NAMALWA (cell line): Measurements from ENCODE around the gene CDKN2B.

ENCODE experiments used
- DNase-seq: peaks from one replicate; pipeline ENCODE4 v3.0.0-alpha.2; 2015; ENCODE audit warnings: low spot score

CDKN2B gene

DNA sequence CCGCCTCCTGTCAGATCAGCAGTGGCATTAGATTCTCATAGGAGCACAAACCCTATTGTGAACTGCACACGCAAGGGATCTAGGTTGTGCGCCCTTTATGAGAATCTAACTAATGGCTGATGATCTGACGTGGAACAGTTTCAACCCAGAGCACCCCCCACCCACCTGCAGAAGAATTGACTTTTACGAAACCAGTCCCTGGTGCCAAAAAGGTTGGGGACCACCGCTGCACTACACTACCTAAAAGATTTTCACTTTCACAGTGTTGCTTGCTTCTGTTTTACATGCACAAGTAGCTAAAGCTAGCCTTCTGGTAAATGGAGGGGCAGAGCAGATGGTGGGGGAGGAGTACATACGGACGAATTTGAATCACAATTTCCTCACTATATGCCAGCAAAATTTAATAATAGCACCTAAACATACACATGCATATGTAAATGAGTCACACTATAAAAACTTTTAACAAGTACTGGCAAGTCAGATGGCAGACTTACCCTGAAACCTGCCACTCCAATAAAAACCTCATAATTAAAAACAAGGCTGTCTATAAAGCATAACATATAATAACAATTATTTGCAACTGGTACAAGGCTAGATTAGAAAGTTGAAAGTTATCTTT is 24.0 kb upstream of the CDKN2B start:
- DNase-seq, result no peak

DNA sequence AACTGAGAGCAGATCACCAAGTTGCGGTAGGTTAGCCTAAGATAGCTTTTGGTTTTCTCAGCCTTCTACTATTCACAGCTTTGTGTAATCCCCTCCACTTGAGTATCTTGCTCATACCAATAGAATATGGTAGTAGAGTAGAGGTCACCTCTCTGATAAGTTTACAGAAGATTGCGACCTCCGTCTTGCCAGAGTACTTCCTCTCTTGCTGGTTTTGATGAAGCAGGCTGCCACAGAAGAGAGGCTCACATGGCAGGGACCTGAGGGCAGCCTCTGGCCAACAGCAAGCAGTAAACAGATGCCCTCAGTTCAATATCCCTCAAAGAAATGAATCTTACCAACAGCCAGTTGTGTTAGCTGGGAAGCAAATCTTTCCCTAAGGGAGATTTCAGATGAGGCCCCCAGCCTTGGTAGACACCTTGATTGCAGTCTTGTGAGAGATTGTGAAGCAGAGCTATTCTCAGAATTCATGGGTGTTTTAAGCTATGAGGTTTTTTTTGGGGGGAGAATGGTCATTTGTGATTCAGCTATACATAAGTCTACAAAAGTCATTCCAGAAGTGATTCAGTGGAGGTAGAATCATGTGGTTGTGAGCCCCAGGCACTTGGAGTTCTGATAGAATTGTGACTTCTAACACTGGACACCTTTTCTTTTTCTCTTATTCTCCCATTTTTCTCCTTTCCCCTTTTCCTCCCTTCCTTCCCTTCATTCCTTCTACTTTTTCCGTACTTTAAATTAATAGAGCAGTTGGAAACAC is 22.7 kb upstream of the CDKN2B start:
- no peak for DNase-seq

- peak; percentile 55 for DNase-seq
These were observed 21.0 kb upstream of the CDKN2B start for GRCh38 chr9:22030101-22030598.

GRCh38 chr9:22029231-22029630 is 20.1 kb upstream of the CDKN2B start:
- no peak for DNase-seq

DNA sequence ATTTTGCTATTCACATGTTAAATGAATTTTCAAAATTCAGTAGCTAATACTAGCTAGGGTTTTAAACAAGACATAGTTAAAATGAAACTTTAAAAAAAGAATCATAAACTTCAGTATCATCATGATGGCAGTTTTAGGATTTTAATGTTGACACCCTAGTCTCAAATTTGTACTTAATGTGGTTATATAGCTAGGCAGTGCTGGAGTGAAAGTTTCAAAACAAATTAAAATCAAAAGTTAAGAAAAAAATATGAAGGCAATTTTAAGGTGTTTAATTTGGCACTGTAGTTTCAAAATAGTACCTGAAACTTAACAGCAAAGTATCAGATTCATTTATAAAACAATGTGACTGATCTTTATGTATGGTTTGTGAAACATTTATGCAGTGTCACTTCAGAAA is 19.3 kb upstream of the CDKN2B start:
- DNase-seq, result no peak

DNA sequence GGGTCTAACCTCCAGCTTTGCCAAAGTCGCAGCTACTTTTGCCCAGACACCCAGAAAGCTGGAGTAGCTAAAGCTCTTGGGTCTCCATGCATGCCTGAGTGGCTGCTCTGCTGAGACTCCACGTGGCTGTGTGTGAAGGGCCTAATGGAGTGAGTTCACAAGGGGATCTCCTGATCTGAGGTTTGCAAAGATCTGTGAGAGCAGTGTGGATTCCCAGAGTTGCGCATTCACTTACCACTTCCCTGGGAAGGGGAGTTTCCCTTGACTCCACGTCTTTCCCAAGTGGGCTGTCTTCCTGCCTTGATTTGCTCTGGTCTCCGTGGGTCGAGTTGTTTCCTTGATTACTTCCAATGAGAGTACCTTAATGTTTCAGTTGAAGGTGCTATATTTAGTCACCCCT is 17.6 kb upstream of the CDKN2B start:
- DNase-seq, result no peak

GRCh38 chr9:22022396-22022795 is 13.3 kb upstream of the CDKN2B start:
- DNase-seq, result no peak

- DNase-seq, result no peak
These were observed 1.9 kb upstream of the CDKN2B start for GRCh38 chr9:22010866-22011625.

GRCh38 chr9:22009506-22009867 is 382 bp upstream of the CDKN2B start:
- no peak for DNase-seq

DNA sequence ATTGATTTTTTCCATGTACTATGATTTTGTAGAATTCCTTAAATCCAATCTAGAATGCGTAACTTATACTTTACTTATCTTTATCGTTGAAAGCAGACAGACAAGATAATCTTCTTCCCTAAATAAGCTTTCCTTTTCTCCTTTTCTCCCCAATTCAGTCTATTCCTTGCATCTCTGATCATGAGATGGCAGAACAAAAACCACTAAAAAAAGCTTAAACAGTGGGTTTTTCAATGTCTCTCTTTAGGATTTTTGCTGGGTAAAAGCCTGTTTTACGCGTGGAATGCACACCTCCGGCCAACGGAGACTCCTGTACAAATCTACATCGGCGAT is 755 bp downstream of the CDKN2B start:
- DNase-seq, result no peak

DNA sequence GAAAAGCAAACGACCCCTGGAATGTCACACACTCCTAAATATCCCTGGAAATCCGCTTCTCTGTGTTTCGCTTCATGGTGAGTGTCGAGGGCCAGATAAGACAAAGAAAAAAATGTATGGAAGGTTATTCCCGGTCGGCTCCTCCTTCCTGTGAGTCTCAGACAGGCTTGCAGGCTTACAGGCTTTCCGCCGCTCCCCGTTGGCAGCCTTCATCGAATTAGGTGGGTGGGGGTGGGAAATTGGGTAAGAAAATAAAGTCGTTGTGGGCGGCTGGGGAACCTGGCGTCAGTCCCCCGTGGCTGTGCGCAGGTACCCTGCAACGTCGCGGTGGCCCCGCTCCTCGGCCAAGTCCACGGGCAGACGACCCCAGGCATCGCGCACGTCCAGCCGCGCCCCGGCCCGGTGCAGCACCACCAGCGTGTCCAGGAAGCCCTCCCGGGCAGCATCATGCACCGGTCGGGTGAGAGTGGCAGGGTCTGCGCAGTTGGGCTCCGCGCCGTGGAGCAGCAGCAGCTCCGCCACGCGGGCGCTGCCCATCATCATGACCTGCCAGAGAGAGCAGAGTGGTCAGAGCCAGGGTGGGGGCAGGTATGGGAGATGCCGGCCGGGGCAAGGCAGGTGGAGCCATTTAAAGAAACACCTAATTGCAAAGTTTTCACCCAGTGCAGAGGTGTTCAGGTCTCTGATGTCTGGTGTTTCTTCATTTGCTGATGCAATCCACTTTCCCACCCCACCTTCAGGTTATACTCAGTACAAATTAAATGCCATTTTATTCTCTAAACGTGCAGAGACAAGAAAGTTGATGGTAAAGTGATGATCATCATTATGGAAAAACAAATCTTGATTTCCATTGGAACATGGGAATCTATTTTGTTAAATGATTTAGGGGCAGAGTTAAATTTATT is 3.2 kb downstream of the CDKN2B start:
- no peak for DNase-seq

DNA sequence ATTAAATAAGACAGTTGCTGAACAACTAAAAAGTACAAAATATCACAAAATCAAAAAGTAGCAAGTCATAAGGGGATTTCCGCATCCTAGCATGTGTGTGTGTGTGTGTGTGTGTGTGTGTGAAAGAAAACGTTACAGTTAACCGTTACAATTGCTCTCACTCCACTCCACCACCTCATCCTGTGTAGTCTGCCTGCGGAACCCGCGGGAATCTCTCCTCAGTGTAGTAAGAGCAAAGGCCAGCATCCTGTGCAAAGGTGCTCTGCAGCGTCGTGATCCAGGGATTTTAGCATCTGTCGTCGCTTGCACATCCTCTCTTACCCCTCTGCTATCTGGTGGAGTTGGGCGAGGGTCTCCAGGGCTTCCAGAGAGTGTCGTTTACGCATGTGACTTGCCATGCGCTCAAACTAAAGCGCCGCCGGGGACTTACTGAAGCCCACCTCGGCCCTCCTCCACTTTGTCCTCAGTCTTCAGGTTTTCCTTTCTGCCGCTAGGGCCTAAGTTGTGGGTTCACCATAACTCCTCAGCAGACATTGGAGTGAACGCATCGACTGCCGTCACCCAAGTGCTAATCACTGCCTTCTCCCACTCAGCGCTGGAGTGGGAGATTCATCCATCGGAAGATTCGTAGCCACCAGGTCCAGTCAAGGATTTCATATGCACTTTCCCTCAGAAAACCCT is 3.9 kb downstream of the CDKN2B start:
- DNase-seq, result no peak

DNA sequence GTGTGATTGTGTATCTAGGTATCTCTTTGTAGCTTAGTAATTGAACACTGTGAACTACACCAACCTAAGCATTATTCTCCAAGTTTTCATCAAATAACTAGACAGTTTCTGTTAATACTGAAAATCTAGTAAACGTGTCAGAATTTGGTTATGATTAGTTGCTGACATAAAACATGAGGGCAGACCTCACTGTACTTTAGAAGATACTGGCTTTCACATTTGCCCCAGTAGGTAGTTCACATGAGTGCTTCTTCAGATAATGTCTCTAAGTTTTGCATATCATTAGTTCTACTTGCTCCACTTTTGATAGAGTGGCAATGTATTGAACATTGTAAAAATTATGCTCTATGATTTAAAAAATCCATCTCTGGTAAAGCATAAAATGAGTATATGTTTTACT is 7.1 kb downstream of the CDKN2B start:
- DNase-seq, result no peak

- DNase-seq, result no peak
These were observed 11.1 kb downstream of the CDKN2B start for GRCh38 chr9:21998026-21998425.

DNA sequence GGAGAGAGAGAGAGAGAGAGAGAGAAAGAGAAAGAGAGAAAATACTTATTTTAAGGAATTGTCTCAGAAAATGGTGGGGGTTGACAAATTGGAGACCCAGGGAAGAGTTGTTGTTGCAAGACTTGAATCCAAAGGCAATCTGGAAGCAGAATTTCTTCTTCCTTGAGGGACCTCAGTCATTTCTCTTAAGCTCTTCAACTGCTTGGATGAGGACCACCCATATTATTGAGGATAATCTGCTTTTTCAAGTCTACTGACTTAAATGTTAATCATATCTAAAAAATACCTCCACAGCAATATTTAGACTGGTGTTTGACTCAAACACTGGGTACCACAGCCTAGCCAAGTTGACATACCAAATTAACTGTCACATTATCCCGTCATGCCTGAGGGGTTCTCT is 11.6 kb downstream of the CDKN2B start:
- no peak for DNase-seq

- DNase-seq, result no peak
These were observed 12.2 kb downstream of the CDKN2B start for GRCh38 chr9:21996858-21997257.

DNA sequence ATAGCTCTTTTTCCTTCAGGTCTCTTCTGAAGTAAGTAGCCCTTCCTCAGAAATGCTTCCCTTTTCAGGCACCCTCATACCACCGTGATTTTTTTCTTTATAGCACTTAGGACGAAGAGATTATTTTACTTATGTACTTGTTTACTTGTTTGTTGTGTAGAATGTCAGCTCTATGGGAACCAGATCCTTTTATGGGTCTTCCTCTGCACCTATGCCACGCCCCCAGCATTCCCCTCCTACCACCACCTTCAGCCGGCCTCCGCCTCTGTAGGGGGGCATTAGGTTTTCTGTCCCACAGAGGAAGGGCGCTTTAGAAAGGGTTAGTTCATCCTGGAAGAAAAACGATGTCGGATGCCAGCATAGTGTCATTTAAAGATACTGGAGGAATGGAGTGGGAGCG is 12.7 kb downstream of the CDKN2B start:
- no peak for DNase-seq

- DNase-seq, result peak; percentile 55
These were observed 13.3 kb downstream of the CDKN2B start for GRCh38 chr9:21995666-21996398.

- peak; percentile 95 for DNase-seq
These were observed 14.0 kb downstream of the CDKN2B start for GRCh38 chr9:21995006-21995665.

GRCh38 chr9:21994556-21995005 is 14.5 kb downstream of the CDKN2B start, which contains the start of gene CDKN2B-AS1:
CDKN2B-AS1 (plus strand) TSS chr9:21994791.
- peak; percentile 90 for DNase-seq
